GM19463 (cell line): Measurements from ENCODE around the gene PLXNC1.
"Not testable (repeated sequence)": the region's sequence is repeated elsewhere in the genome, so short reads cannot be mapped to it uniquely, and the experiment has no call there.

Experiments used
- ATAC-seq: cut with Tn5 transposase; IDR thresholded peaks from one replicate; pipeline ENCODE4 v1.9.1; 2021; ENCODE audit warnings: mild to moderate bottlenecking, moderate library complexity; ENCODE audit not compliant: unreplicated experiment

PLXNC1 gene

DNA sequence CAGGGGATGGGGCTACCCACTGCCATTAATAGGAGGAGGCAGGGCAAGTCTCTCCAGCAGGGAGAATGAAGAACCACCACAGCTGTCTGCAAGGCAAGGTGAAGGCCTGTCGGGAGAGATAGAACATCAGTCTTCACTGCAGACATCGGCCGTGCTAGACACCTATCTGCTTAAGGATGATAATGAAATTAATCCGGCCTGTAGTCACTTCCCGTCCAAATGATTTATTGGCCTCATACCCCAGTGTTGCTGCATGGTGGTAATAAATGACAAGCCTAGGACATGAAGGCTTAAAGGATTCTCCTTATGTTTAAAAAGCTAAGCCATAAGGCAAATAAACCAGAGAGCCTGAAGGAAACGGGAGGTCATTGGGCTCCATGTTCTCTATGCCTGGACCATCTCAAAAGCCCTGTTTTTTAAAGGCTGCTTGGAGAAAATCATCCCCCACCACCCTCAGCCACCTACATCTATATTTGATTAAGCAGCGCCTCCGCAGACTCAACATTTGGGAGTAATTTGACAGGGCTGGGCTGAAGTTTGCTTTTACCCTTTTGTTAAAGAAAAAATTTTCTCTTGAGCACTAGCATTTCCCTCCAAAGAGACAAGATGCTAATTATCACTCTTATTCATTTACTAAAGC is 137.7 kb downstream of the PLXNC1 start:
- ATAC-seq, result no peak

GRCh38 chr12:94286583-94287244 is 138.3 kb downstream of the PLXNC1 start:
- ATAC-seq, result no peak

GRCh38 chr12:94287245-94287628 is 138.9 kb downstream of the PLXNC1 start:
- ATAC-seq, result no peak

DNA sequence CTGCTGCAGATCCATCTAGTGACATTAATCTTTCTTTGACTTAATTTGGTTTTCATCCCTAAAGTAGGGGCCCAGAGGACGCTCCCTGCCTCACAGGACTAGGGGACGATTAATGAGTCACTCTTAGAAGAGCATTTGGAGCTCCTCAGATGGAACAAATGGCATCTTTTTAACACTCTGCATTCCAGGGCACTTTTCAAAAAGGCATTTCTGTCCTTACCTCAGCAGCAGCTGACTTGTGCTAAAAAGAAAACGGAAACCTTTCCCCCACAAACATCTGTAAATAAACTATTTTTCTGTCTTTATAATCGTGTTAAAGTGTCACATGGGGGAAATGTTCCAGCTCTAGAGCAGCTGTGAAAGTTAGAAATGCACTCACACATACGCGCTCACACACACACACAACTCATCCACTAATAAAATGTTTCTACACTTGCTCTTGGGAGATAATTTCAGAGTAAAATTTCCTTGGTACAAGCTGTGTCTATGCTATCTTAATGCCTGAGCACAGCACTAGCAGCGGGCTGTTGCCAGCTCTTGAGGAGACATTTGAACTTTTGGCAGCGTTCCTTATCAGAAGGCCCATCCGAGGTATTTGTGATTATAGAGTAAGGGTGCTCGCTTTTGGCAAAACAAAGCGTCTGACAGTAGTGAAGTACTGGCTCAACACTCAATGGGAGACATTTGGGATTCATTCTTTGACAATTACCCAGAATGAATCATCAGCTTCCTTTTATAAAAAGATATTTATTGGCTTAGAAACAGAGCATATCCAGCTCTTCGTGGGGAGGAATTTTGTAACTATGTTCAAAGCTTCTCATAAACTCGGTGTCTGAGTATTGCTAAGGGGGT is 141.3 kb downstream of the PLXNC1 start:
- ATAC-seq, result no peak

- no peak for ATAC-seq
Observed at GRCh38 chr12:94290353-94290752, 142.0 kb downstream of the PLXNC1 start.

GRCh38 chr12:94297096-94297699 is 148.8 kb downstream of the PLXNC1 start:
- ATAC-seq, result no peak

DNA sequence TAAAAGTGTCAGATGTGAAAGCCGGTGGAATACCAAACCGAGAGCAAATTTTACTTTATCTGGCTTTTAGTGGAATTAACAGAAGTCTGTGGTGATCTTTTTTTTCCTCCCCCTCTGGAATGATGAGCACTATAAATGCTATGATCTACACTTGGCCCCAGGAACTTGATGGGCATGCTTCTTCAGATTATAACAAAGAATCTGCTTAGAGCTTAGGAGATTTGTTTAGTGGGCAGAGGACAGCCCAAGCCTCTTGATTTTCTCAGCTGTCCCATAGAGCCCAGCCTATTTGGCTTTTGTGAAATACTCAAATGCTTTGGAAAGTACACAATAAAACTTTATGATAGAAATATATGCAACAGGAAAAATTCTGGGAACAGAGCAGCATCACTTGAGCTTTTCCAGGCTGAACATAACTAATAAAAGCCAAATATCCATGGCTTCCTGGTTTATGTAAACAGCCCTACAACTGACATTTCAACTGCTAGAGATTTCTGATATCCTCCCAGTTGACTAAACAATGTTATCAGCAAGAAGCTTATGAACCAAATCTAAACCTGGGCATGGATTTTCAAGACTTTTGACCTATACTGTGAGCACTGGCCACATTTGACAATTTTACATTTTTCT is 149.6 kb downstream of the PLXNC1 start:
- no peak for ATAC-seq

- ATAC-seq, result no peak
Observed at GRCh38 chr12:94299846-94300245, 151.5 kb downstream of the PLXNC1 start.

- no peak for ATAC-seq
Observed at GRCh38 chr12:94304012-94304411, 155.6 kb downstream of the PLXNC1 start.

GRCh38 chr12:94304566-94305061 is 156.2 kb downstream of the PLXNC1 start:
- ATAC-seq, result no peak

GRCh38 chr12:94305130-94305957 is 157.0 kb downstream of the PLXNC1 start:
- peak; percentile 45 for ATAC-seq

DNA sequence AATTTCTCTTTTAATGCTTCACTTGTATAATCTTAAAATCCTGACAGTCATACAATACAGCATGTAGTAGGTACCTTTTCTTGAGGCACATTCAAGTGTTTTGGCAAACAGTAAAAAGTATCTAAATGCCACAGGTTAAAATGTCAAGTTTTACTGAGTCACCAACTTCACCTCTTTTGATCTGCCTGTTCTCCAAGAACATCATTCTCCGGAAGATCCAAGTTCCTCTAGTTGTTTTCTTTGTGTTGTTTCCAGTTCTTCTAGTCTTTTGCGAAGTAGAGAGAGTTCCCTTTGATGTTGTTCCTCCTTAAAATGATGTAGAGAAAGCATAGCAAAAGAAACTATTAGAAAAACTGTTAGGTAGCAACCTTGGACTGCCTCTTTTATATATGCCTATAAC is 160.2 kb downstream of the PLXNC1 start:
- ATAC-seq, result no peak

DNA sequence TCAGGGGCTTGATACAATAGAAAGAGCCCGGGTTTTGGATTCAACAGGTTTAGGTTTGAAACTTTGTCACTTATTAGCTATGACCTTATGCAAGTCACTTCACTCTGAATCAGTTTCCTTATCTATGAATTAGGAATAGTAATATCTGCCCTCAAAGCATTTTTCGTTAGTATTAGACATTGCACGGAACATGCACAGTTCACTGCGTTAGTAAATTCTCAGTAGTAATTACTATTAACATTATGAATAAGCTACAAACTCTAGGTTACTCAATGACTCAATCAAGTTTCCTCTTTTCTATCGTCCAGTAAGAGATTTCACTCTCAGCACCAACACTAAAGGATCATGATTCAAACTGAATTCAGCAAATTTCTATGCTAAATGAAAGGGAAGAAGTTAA is 161.0 kb downstream of the PLXNC1 start:
- ATAC-seq, result peak; percentile 74

- no peak for ATAC-seq
Observed at GRCh38 chr12:94312378-94312777, 164.0 kb downstream of the PLXNC1 start.

DNA sequence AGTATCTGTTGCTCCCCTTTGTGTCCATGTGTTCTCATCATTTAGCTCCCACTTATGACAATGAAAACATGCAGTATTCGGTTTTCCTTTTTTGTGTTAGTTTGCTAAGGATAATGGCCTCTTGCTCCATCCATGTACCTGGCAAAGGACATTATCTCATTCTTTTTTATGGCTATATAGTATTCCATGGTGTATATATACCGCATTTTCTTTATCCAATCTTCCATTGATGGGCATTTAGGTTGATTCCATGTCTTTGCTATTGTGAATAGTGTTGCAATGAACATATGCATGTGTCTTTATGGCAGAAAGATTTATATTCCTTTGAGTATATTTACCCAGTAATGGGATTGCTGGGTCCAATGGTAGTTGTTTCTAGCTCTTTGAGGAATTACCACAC is 168.2 kb downstream of the PLXNC1 start:
- not testable (repeated sequence) for ATAC-seq

GRCh38 chr12:94318181-94318580 is 169.8 kb downstream of the PLXNC1 start:
- peak; percentile 73 for ATAC-seq

GRCh38 chr12:94320109-94320508 is 171.7 kb downstream of the PLXNC1 start:
- ATAC-seq, result no peak

DNA sequence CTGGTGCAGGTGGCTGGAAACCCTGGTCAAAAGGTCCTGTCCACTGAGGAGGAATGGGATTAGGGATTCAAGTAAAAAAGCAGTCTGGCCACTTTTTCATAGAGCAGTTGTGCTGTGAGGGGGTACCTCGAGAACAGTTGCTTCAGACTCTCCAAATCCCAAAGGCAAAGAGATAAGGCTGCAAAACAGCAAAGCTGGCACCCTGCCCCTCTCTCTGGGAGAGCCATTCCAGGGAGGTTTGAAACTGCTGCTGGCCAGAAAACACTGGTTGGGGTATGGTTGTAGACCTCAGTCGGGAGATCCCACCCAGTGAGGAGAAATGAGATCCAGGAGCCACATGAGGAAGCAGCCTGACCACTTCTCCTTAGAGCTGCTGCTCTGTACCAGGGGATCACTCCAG is 174.0 kb downstream of the PLXNC1 start:
- ATAC-seq, result no peak

DNA sequence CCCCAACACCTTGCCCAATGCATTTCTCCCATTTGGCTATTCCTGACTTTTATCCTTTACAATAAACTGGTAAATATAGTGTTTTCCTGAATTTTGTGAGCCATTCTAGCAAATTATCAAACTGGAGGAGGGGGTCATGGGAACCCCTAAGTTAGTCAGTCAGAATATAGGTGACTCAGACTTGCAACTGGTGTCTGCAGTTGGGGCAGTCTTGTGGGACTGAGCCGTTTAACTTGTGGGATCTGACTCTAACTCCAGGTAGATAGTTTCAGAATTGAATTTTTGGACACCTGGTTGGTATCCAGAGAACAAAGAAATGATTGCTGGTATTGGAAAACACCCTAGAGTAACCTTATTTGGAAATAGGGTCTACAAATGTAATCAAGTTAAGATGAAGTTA is 177.9 kb downstream of the PLXNC1 start:
- no peak for ATAC-seq

- no peak for ATAC-seq
Observed at GRCh38 chr12:94326727-94327126, 178.3 kb downstream of the PLXNC1 start.
